SK-N-SH treated with all-trans-retinoic acid at 6 μM for 48 hours (cell line): ENCODE results near the gene SORCS1.

Experiments used
- ATAC-seq: fragments of 200-7000 bp; cut with Tn5 transposase; 3 replicates; pipeline ENCODE4 v1.9.1; 2020; ENCODE audit warnings: mild to moderate bottlenecking, moderate library complexity
- ARNTL ChIP-seq: fragments of 450-650 bp; formaldehyde crosslinking; IDR thresholded peaks from 2 replicates; pipeline ENCODE4 v1.5.0; 2020; ENCODE audit warnings: low read depth, mild to moderate bottlenecking, moderate library complexity, borderline replicate concordance
- BACH2 ChIP-seq: fragments of 250-450 bp; sonication (Bioruptor Pico); IDR thresholded peaks from 2 replicates; pipeline ENCODE4 v1.9.0; 2021; ENCODE audit warnings: mild to moderate bottlenecking, borderline replicate concordance
- CSDC2 ChIP-seq: fragments of 250-450 bp; sonication (Bioruptor Pico); IDR thresholded peaks from 2 replicates; pipeline ENCODE4 v1.5.0; 2020; ENCODE audit warnings: mild to moderate bottlenecking, moderate library complexity
- ESRRG ChIP-seq: fragments of 250-450 bp; sonication (Bioruptor Pico); IDR thresholded peaks from 2 replicates; pipeline ENCODE4 v1.6.1; 2021; ENCODE audit warnings: mild to moderate bottlenecking
- GLIS3 ChIP-seq: fragments of 250-450 bp; sonication (Bioruptor Pico); IDR thresholded peaks from 2 replicates; pipeline ENCODE4 v1.5.0; 2020; ENCODE audit warnings: mild to moderate bottlenecking, moderate library complexity
- ISL1 ChIP-seq: fragments of 250-450 bp; sonication (Bioruptor Pico); IDR thresholded peaks from 2 replicates; pipeline ENCODE4 v2.1.2; 2022; ENCODE audit warnings: mild to moderate bottlenecking, moderate library complexity
- OSR1 ChIP-seq: fragments of 250-450 bp; sonication (Bioruptor Pico); IDR thresholded peaks from 2 replicates; pipeline ENCODE4 v1.8.0; 2022; ENCODE audit warnings: moderate library complexity, mild to moderate bottlenecking, inconsistent platforms
- PATZ1 ChIP-seq: fragments of 250-450 bp; sonication (Bioruptor Pico); IDR thresholded peaks from 2 replicates; pipeline ENCODE4 v1.8.0; 2020; ENCODE audit warnings: mild to moderate bottlenecking, moderate library complexity, borderline replicate concordance
- PPARA ChIP-seq: fragments of 250-450 bp; sonication (Bioruptor Pico); IDR thresholded peaks from 2 replicates; pipeline ENCODE4 v1.5.0; 2020; ENCODE audit warnings: mild to moderate bottlenecking, borderline replicate concordance
- RARB ChIP-seq: fragments of 250-450 bp; sonication (Bioruptor Pico); IDR thresholded peaks from 2 replicates; pipeline ENCODE4 v1.8.0; 2021; ENCODE audit warnings: mild to moderate bottlenecking, moderate library complexity
- TCF4 ChIP-seq: fragments of 250-450 bp; sonication (Bioruptor Pico); IDR thresholded peaks from 2 replicates; pipeline ENCODE4 v1.8.0; 2021; ENCODE audit warnings: mild to moderate bottlenecking, moderate library complexity, borderline replicate concordance
- TOX ChIP-seq: fragments of 250-450 bp; sonication (Bioruptor Pico); IDR thresholded peaks from 2 replicates; pipeline ENCODE4 v1.8.0; 2021; ENCODE audit warnings: mild to moderate bottlenecking, moderate library complexity, borderline replicate concordance
- ZC3H10 ChIP-seq: fragments of 250-450 bp; sonication (Bioruptor Pico); IDR thresholded peaks from 2 replicates; pipeline ENCODE4 v1.5.1; 2021; ENCODE audit warnings: mild to moderate bottlenecking, moderate library complexity
- ZFP30 ChIP-seq: fragments of 450-650 bp; formaldehyde crosslinking; IDR thresholded peaks from 2 replicates; pipeline ENCODE4 v1.5.0; 2022; ENCODE audit warnings: mild to moderate bottlenecking, moderate library complexity
- ZNF565 ChIP-seq: fragments of 450-650 bp; formaldehyde crosslinking; conservative IDR thresholded peaks from 2 replicates; pipeline ENCODE4 v1.5.0; 2020; ENCODE audit warnings: low read depth, mild to moderate bottlenecking, moderate library complexity
- ZNF70 ChIP-seq: fragments of 450-650 bp; formaldehyde crosslinking; IDR thresholded peaks from 2 replicates; pipeline ENCODE4 v1.5.0; 2020; ENCODE audit warnings: mild to moderate bottlenecking, moderate library complexity
- ZNF8 ChIP-seq: fragments of 450-650 bp; formaldehyde crosslinking; IDR thresholded peaks from 2 replicates; pipeline ENCODE4 v1.5.0; 2020; ENCODE audit warnings: mild to moderate bottlenecking, moderate library complexity
- TF ChIP-seq, protein P1 (sequence below): fragments of 250-450 bp; sonication (Bioruptor Pico); IDR thresholded peaks from 2 replicates; pipeline ENCODE4 v1.8.0; 2021; ENCODE audit warnings: low read depth, mild to moderate bottlenecking, moderate library complexity, borderline replicate concordance
- TF ChIP-seq, protein P2 (sequence below): fragments of 250-450 bp; sonication (Bioruptor Pico); IDR thresholded peaks from 2 replicates; pipeline ENCODE4 v1.5.1; 2021; ENCODE audit warnings: mild to moderate bottlenecking, moderate library complexity
- TF ChIP-seq, protein P3 (sequence below): fragments of 250-450 bp; sonication (Bioruptor Pico); IDR thresholded peaks from 2 replicates; pipeline ENCODE4 v1.5.1; 2020; ENCODE audit warnings: low read depth, mild to moderate bottlenecking, moderate library complexity
- TF ChIP-seq, protein P4 (sequence below): fragments of 250-450 bp; sonication (Bioruptor Pico); IDR thresholded peaks from 2 replicates; pipeline ENCODE4 v1.5.0; 2020; ENCODE audit warnings: mild to moderate bottlenecking, moderate library complexity

SORCS1 gene

DNA sequence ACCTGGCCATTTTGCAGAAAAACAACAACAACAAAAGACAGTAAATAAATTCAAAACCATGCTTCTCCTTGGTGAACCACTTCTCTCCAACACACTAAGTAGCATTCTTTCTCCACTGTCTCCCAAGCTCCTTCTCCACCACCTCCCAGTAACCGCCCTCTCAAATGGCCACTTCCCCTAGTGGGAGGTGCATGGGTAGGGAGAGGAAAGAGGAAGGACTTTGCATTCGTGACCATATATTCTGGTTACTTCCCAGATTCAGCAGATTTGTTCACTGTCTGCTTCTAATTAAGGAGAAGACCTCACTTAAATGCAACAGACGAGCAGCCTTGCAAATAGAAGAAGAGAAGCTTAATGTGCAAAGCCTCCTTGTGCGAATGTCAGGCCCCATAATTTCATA, 166.8 kb downstream of the SORCS1 start:
- TF ChIP-seq ZC3H10 (no peak), TCF4 (CRISPR knock-in tag) (no peak), ZNF565 (no peak), RARB (CRISPR knock-in tag) (no peak), ARNTL (no peak), PPARA (CRISPR knock-in tag) (no peak), ZFP30 (CRISPR knock-in tag) (no peak), OSR1 (CRISPR knock-in tag) (no peak), PATZ1 (CRISPR knock-in tag) (no peak), ZNF70 (no peak), BACH2 (CRISPR knock-in tag) (no peak), GLIS3 (CRISPR knock-in tag) (no peak), ISL1 (CRISPR knock-in tag) (no peak), ESRRG (CRISPR knock-in tag) (no peak)
- TF ChIP-seq, protein P1, sequence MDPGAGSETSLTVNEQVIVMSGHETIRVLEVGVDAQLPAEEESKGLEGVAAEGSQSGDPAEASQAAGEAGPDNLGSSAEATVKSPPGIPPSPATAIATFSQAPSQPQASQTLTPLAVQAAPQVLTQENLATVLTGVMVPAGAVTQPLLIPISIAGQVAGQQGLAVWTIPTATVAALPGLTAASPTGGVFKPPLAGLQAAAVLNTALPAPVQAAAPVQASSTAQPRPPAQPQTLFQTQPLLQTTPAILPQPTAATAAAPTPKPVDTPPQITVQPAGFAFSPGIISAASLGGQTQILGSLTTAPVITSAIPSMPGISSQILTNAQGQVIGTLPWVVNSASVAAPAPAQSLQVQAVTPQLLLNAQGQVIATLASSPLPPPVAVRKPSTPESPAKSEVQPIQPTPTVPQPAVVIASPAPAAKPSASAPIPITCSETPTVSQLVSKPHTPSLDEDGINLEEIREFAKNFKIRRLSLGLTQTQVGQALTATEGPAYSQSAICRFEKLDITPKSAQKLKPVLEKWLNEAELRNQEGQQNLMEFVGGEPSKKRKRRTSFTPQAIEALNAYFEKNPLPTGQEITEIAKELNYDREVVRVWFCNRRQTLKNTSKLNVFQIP (CRISPR knock-in tag), result no peak
- TF ChIP-seq, protein P2, sequence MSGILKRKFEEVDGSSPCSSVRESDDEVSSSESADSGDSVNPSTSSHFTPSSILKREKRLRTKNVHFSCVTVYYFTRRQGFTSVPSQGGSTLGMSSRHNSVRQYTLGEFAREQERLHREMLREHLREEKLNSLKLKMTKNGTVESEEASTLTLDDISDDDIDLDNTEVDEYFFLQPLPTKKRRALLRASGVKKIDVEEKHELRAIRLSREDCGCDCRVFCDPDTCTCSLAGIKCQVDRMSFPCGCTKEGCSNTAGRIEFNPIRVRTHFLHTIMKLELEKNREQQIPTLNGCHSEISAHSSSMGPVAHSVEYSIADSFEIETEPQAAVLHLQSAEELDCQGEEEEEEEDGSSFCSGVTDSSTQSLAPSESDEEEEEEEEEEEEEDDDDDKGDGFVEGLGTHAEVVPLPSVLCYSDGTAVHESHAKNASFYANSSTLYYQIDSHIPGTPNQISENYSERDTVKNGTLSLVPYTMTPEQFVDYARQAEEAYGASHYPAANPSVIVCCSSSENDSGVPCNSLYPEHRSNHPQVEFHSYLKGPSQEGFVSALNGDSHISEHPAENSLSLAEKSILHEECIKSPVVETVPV, result no peak
- TF ChIP-seq, protein P3, sequence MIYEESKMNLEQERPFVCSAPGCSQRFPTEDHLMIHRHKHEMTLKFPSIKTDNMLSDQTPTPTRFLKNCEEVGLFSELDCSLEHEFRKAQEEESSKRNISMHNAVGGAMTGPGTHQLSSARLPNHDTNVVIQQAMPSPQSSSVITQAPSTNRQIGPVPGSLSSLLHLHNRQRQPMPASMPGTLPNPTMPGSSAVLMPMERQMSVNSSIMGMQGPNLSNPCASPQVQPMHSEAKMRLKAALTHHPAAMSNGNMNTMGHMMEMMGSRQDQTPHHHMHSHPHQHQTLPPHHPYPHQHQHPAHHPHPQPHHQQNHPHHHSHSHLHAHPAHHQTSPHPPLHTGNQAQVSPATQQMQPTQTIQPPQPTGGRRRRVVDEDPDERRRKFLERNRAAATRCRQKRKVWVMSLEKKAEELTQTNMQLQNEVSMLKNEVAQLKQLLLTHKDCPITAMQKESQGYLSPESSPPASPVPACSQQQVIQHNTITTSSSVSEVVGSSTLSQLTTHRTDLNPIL (CRISPR knock-in tag), result no peak
- TF ChIP-seq, protein P4, sequence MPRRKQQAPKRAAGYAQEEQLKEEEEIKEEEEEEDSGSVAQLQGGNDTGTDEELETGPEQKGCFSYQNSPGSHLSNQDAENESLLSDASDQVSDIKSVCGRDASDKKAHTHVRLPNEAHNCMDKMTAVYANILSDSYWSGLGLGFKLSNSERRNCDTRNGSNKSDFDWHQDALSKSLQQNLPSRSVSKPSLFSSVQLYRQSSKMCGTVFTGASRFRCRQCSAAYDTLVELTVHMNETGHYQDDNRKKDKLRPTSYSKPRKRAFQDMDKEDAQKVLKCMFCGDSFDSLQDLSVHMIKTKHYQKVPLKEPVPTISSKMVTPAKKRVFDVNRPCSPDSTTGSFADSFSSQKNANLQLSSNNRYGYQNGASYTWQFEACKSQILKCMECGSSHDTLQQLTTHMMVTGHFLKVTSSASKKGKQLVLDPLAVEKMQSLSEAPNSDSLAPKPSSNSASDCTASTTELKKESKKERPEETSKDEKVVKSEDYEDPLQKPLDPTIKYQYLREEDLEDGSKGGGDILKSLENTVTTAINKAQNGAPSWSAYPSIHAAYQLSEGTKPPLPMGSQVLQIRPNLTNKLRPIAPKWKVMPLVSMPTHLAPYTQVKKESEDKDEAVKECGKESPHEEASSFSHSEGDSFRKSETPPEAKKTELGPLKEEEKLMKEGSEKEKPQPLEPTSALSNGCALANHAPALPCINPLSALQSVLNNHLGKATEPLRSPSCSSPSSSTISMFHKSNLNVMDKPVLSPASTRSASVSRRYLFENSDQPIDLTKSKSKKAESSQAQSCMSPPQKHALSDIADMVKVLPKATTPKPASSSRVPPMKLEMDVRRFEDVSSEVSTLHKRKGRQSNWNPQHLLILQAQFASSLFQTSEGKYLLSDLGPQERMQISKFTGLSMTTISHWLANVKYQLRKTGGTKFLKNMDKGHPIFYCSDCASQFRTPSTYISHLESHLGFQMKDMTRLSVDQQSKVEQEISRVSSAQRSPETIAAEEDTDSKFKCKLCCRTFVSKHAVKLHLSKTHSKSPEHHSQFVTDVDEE (CRISPR knock-in tag), result no peak
- ATAC-seq, result no peak

GRCh38 chr10:106996510-106996909, 168.0 kb downstream of the SORCS1 start:
- no peak for ATAC-seq
- TF ChIP-seq, protein P1 (CRISPR knock-in tag), result no peak
- TF ChIP-seq ZNF565 (0 out of 2 replicates have a peak, but pooled peaks have one; percentile 20), ZNF8 (CRISPR knock-in tag) (no peak), TOX (no peak), GLIS3 (CRISPR knock-in tag) (no peak), RARB (CRISPR knock-in tag) (no peak), ESRRG (CRISPR knock-in tag) (no peak), CSDC2 (no peak), ARNTL (no peak), ISL1 (CRISPR knock-in tag) (peak; percentile 49), TCF4 (CRISPR knock-in tag) (0 out of 2 replicates have a peak, but pooled peaks have one; percentile 34)
- TF ChIP-seq, protein P4 (CRISPR knock-in tag), result no peak
